A172 (cell line): ENCODE results near the gene SNCB. TPM values are rescaled to one million over a fixed set of nuclear protein-coding genes. Genes with fewer than 3 reads are reported as not detected.

Source experiments
- DNase-seq: peaks from one replicate; pipeline ENCODE4 v3.0.0-alpha.2; 2015; ENCODE audit warnings: low spot score
- total RNA-seq: library from RNA; depleted of rRNA; stranded (reverse); fragments of >200 nt; shearing (Covaris generic); gene quantifications from 2 replicates; pipeline ENCODE4 v1.2.3, GENCODE V29; 2014

SNCB gene
- total RNA-seq, 1 experiment from 2014 or later, result not detected

DNA sequence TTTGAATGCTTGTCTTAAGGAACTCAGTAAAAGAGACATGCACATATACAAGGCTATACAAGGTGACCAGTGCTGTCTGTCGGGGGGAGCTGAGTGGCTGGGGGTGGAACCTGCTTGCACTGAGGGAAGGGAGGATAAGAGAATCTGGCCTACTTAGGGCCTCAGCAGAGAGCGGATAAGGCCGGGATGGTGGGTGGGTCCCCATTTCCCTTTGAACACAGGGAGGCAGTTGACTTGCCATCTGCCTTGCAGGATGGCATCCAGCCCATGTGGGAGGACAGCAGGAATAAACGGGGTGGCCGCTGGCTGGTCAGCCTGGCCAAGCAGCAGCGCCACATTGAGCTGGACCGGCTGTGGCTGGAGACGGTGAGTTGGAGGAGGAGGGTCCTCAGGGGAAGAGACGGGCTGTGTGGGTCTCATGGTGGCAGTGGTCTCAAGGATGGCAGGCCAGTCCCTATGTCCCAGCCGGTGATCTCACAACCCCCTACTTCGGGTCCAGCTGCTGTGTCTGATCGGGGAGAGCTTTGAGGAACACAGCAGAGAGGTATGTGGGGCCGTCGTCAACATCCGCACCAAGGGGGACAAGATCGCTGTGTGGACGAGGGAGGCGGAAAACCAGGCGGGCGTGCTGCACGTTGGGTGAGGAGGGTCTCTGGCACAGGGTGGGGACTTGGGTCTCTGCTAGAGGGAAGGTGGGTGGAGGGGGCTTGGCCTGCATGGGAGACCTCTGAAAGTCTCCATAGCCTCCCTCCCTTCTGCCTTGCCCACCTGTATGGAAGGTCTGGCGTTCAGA lies 14.7 kb upstream of the SNCB start:
- no peak for DNase-seq

DNA sequence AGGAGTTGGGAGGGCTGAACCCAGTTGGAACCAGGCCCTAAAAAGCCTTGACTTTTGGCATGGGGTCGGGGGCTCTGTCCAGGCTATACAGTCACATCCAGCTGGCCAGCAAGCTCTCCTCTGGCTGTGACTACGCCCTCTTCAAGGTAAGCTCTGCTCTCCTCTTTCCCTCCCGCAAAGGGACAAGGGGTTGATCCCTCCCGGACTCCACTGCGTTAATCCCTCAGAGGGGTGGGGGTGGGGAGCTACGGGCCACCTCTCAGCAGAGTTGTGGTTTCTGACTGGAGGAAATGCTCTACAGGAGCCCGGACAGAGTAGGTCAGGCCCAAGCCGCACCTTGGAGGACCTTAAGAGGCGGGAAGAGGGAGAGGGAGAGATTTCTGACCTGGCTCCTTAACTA lies 14.0 kb upstream of the SNCB start:
- DNase-seq, result no peak

DNA sequence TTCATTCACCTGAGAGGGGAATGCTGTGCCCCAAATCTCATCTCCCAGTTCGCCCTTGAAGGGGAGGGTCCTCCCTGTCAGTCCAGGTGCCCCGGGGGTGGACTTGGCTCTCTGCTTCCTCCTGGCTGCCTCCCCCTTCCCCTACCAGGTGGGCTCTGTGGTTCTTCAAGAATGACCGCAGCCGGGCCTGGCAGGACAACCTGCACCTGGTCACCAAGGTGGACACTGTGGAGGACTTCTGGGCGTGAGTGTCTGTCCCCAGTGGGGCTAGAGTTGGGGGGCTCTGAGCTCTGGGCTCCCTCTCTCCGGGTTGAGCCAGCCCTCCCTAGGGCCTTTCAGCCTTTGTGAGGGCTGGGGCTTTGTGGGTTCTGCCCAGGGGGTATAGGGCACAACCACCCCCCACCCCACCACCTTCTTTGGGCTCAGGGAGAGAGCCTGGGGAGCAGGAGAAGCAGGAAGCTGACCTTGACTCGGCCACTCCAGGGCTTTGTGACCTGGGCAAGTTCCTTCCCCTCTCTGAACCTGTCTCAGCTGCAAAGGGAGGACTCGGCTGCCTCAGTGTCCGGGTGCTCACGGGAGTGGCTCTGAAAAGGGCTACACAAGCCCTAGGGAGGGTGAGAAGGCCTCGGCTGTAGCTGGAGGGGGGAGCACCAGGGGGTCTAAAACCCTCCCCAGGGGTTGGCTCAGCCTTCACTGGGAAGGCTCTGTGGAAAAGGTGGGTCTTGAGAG lies 13.3 kb upstream of the SNCB start:
- DNase-seq, result no peak

DNA sequence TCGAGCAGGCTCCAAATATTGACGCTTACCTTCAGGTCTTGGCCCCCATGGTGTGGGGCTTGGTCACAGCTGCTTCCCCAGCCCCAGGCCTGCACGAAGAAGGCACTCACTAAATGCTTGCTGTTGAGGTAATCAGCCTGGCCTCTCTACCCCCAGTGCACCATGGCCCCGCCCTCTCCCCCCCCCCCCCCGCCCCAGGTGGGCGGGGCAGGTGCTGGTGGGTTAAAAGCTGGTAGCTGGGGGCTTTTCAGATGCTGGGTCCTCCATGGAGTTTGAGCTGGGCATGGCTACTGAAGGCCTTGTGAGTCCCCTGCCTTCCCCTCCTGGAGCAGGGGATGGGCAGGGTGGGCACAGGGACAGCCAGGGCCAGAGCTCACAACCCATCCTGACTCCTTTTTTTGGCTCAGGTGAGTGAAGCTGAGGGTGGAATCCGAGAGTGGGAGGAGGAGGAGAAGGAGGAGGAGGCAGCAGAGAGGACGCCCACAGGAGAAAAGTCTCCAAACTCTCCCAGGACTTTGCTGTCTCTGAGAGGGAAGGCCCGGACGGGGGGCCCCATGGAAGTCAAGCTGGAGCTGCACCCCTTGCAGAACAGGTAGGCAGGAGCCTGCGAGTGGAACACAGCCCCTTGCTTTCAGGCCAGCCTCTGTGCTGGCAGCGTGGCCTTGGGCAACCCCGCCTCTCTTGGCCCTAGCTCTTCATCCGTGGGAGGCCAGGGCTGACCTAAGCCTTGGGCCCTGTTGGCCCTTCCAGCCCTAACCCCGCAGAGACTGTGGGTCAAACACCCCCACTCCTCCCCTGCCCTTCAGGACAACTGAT lies 12.5 kb upstream of the SNCB start:
- no peak for DNase-seq

DNA sequence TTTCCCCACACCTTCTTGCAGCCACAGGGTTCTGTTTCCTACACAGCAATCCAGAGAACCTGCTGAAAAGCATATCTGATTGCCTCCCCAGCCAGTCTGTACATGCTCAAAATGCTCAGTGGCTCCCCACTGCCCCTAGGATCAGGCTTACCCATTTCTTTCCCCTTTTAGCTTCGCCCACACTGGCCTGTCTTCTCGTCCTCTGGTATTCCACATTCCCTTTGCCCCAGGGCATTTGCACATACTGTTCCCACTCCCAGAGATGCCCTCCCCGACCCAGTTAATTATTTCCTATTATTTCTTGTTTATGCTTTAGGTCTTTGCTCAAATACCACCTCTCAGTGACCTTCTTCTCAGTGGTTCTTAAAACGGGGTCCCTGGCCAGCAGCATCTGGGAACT lies 10.3 kb upstream of the SNCB start:
- no peak for DNase-seq

DNA sequence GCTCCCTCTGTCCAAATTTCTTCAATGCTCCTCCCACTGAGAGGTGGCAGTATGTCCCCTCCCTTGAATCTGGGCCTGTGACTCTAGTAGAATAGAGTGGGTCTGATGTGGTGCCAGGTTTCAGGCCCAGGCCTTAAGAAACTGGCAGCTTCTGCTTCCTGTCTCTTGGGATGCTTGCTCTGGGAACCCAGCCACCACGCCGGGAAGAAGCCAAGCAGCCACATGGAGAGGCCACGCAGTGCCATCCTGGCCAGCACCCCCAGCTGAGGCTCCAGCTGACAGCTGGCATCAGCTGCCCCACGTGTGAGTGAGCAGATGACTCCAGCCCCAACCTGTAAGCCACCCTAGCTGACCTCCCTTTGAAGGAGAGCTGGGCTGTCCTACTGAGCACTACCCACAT lies 9.6 kb upstream of the SNCB start:
- DNase-seq, result peak; percentile 41

DNA sequence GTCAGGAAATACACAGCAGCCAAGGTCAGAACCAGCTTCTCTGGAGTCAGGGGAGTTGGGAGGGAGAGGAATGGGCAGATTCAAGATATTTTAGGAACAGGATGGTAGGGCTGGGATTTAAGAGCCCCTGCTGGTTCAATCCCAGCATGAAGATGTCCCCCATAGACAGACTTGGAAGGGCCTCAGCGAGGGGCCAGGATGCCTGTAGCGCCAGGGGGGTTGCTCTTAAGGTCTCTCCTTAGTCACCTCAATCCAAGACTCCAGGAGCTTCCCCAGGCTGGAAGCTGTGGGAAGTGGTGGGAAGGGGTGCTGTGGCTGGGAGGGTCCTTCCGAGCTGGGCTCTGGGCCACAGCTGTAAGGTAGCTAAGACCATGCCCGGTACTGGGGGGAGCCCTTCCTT lies 8.9 kb upstream of the SNCB start:
- no peak for DNase-seq

DNA sequence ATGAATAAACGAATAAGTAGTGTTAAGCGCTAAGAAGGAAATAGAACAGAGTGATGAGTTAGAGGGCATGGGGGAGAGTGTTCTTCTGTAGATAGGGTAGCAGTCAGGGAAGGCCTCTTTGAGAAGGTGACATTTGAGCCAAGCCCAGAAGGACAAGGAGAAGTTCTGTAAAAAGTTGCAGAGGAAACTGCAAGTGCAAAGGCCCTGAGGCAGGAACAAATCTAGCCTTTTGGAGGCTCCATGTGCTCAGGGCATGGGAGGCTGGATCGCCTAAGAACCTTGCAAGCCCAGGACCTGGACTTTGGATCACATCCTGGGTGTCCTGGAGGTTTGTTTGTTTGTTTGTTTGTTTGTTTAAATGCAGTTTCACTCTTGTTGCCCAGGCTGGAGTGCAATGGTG lies 8.1 kb upstream of the SNCB start:
- DNase-seq, result no peak

DNA sequence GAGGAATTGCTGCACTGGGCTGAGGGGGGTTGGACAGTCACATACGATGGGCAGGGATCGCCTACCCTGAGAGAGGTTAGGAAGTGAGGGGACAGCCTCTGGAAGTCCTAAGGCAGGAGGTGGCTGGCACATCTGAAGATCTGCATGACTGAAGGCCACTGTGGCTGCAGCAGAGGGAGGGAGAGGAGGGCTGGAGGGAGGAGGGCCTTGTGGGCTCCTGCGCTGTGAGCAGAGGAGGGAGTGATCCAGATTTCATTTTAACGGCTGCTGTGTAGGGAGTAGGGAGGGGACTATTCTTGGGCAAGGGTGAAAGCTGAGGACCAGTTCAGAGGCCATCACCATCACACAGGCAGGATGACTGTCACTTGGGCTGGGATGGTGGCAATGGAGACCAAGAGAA lies 7.2 kb upstream of the SNCB start:
- DNase-seq, result no peak

DNA sequence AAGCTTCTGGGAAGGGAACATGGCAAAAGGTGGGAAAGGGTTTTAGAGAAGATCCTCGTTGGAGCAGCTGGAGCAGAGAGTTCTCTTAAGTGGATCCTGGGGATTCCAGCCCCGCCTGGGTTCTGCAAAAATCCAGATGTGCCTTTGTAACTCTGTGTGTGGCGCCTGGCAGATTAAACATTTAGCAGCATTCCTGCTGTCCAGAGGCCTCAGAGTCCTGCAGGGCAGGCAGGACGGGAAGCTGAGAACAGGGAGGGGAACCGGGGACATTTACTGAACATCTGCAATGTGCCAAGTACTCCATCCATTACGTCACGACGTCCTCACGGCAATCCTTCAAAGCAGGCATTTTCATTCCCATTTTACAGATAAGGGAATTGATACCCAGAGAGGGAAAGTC lies 6.1 kb upstream of the SNCB start:
- no peak for DNase-seq

DNA sequence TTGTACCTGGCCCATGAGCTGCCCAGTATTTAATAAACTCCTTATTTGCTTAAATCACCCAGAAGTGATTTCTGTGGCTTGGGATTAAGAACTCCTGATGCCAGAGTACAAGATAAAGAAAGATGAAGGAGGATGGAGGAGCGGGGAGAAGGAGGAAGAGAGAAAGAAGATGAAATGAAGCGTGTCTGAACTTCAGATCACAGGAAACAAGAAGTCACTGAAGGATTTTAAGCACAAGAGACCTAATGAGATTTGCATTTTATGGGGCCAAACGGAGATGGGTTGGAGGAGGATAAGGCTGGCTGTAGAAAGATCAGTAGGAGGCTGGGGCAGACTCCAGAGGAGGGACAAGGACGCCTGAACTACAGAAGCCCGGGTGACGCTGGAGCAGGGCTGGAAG lies 3.3 kb upstream of the SNCB start:
- DNase-seq, result no peak

DNA sequence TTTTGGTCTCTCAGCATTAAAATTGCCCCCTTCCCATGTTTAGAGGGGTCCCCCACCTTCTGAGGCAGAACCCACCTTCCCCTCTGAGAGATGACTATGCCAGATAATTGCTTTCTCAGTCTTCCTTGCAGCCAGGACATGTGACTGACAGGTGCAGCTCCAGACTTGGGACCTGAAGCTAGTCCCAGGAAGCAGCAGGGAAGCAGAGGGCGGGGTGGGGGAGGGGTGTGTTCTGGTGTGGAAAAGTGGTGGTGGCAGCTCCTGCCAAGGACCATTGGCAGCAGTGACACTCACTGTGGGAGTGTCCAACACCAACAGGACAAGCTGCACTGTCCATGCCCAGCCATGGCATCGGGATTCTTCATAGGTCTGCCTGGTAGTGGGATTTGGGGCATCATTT lies 2.4 kb upstream of the SNCB start:
- no peak for DNase-seq

DNA sequence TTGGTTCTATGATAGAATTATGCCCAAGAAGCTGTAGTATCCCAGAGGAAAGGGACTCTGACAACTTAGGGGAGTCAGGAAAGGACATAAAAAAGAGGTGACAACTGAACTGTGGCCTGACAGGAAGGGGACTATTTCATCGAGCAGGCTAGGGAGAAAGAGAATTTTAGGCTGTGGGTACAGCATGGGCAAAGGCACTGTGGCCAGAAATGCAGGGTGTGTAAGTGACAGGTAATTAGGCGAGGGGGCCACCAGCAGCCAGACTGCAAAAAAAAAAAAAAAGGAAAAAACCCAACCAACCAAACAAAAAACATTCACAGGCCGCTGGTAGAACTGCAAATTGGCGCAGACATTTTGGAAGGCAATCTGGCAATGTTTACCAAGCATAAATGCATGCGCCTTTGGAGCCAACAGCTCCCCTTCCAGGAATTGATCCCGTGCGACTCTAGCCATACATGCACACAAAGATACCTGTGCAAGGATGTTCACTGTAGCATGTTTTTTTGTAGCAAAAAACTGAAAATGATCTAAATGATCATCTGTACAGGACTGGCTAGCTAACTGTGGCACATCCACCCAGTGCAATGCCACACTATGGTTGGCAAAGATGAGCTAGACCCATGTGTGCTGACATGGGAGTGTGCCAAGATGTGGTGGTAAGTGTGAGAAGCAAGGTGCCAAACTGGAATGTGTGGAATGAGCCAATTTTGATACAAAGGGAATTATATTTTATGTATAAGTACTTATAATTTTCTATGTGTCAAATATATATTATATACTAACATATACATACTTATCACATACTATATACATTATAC lies 1.3 kb upstream of the SNCB start:
- DNase-seq, result no peak

DNA sequence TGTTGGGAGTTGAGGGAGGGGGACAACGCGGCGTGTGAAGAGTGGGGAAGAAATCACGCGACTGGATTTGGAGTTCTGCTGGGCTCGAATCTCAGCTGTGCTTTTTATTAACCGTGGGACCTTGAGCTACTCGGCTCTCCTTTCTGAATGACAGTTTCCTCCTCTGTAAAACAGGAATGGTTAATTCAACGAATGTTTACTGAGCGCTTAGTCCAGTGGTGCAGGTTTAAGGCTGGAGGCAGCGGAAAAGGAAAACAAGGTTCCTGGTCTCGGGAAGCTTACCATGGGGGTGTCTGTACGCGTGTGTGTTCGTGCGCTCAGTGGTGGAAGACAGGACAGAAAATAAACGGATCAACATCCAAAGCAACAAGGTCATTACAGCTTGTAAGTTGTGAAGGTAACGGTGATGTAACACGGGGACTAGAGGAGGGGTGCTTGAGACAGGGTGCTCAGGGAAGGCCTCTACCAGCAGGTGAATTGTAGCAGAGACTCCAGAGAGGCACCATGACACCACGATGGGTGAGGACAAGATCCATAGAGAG lies 418 bp upstream of the SNCB start:
- DNase-seq, result no peak

DNA sequence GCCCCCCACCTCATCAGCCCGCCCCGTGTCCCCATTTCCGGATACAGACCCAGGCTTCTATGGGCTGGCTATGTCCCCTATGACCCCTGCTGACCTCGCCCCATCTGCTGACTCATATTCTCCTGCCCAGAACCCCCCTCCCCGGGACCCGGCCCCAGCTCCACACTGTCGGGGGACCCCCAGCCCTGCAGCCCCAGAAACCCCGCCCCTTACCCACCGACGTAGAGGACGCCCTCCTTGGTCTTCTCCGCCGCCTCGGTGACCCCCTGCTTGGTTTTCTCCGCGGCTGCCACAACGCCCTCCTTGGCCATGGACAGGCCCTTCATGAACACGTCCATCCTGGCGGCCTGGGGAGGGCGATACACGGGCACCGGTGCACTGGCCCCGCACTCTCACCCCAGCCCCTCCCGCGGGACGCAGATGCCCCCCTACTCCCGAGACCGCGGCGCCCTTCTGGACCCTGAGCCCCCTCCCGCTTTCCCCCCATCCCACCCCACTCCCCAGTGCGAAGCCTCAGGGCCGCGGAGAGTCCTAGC lies 949 bp downstream of the SNCB start:
- no peak for DNase-seq

DNA sequence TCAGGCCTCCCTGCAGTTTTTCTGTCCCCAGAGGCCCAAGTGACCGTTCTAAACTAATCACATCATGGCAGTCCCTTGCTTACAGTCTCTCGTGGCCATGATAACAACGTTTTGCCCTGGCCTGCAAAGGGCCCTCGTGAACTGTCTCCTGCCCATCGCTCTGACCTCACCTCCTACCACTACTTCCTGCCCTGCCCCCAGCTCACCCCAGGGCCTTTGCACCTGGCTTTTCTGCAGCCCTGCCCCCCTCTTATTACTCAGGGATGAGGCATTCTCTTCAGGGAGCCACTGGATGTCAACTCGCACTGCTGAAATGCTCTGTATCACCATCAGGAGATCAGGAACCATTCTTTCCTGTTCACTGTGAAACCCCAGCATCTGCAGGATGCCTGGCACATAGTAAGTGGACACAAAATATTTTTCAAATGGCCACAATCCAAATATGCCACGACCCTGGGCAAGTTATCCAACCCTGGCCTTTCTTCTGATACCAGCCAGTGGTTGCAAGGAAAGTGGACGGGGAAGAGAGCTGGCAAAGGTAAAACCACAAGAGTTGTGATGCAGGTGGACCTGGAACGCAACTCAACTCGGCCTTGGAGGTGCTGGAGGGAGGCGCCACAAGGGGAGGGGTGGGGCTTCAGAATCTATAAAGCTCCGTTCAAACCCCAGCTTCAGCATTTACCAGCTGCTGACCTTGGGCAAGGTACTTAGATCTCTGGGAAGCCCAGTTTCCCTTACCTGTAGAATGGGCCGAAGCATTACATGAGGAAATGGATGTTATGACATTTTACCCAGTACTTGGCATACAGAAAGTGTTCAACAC lies 1.7 kb downstream of the SNCB start:
- no peak for DNase-seq

DNA sequence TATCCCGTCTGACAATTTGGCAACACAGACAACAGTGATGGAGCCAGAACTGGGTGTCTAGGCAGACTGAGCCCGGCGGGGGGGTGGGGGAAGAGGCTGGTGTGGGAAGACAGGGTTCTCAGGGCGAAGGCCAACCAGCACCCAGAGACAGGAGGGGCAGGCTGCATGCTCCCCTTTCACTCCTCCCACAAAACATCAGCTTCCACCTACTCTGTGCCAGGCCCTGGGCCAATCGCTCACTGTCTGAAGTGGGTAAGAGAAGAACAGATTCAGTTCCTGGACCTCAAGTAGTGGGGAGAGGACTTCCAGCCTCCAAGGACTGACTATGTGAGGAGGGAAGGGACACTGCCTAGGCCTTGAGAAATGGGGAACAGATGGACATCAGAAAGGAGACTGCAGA lies 2.8 kb downstream of the SNCB start:
- DNase-seq, result no peak

DNA sequence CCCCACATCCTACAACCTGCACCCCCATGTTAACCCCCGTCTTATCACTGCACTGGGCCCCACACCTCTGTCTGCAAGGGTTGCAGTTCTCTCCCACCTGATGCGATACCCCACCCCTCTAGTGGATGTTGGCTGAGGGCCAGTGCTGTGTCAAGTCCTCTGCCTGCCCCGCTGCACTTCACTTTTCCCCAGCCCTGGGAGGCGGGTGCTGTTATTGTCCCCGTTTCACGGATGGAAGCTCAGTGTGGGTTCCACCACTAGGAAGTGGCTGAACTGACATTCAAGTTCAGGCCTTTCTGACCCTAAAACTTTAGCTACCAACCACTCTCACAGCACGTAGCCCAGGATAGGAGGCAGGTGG lies 3.5 kb downstream of the SNCB start:
- no peak for DNase-seq

DNA sequence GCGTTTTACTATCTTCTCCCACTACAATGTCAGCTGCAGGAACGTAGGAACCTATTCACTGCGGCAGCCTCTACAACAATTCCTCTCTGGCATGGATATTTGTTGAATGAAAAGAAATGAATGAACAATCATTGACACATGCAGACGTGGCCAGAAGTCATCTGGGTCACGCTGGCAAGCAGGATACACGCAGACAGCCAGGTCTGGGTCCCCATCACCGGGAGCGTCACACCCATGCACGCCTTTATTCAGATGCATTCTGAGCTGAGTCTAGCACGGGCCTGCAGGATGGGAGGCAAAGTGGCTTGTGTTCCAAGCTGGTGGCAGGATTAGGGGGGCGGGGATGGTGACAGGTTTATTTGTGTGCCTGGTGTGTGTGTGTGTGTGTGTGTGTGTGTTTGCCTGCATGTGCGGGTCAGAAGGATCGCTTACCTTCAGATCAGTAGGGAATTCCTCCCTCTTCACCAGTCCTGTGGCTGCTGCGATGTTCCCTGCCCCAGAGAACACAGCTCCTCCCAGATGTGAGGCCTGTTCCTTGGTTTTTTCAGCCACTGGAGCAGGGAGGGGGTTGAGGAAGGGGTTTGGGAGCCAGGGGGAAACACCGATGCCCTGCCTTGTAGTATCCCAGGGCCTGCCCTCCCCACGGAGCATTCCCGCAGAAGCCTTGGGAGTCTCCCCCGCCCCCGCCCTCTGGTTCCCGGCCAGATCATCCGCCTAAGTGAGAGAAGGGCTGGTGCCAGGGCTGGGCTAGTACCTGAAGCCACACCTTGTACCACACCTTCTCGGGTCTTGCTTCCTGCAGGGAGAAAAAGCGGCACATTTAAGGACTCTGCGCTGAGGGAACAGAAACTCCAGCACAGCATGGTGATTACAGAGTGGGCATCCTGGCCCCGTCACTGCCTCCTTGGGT lies 4.1 kb downstream of the SNCB start:
- no peak for DNase-seq
